NCI-H1694 (cell line): ENCODE results near the gene VWF.
"Not testable (repeated sequence)": the region's sequence is repeated elsewhere in the genome, so short reads cannot be mapped to it uniquely, and the experiment has no call there.

Experiments
- DNase-seq: peaks from one replicate; lab custom pipeline; 2025; lab: John Stamatoyannopoulos, UW

VWF gene

DNA sequence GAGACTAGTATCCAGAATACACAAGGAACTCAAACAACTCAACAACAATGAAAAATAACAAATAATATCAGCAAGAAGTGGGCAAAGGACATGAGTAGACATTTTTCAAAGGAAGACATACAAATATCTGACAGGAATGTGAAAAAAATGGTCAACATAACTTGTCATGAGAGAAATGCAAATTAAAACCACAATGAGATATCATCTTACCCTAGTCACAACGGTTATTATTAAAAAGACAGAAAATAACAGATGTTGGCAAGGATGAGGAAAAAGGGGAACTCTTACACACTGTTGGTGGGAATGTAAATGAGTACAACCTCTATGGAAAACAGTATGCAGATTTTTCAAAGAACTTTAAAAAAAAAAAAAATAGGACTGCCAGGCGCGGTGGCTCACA lies 20.4 kb downstream of the VWF start:
- no peak for DNase-seq

DNA sequence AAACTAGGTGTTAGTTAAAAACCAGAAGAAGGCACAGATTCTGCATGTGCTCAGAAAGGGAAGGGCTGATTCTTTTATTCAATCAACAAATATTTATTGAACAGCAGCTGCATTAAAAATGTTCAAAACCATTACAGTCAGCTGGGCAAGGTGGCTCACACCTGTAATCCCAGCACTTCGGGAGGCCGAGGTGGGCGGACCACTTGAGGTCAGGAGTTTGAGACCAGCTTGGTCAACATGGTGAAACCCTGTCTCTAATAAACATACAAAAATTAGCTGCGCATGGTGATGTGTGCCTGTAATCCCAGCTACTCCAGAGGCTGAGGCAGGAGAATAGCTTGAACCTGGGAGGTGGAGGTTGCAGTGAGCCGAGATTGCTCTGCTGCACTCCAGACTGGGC lies 22.4 kb downstream of the VWF start:
- DNase-seq: not testable (repeated sequence)

DNA sequence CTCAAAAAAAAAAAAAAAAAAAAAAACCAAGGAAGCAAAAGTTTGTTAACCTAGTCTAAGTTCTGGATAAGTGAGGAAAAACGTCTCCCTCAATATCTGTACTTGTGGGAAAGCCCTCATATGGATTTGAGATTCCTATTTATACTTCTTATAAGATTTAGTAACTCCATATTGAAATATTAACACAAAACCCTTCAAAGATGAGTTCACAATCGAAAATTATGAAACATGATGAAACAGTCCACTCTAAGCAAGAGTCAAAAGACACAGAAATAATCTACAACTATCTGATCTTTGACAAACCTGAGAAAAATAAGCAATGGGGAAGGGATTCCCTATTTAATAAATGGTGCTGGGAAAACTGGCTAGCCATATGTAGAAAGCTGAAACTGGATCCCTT lies 25.2 kb downstream of the VWF start:
- no peak for DNase-seq

DNA sequence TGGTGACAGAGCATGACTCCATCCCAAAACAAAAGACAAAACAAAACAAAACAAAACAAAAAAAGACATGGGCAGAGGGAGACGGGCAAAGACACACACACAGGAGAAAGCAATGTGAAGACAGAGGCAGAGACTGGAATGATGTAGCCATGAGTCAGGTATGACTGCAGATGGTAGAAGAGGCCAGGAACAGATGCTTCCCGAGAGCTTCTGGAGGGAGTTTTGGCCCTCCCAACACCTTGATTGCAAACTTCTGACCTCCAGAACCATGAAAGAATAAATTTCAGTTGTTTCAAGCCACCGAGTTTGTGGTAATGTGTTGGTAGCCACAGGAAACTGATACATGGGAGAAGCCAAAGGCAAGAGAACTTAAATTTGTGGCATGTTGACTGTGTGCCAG lies 27.1 kb downstream of the VWF start:
- DNase-seq: no peak

DNA sequence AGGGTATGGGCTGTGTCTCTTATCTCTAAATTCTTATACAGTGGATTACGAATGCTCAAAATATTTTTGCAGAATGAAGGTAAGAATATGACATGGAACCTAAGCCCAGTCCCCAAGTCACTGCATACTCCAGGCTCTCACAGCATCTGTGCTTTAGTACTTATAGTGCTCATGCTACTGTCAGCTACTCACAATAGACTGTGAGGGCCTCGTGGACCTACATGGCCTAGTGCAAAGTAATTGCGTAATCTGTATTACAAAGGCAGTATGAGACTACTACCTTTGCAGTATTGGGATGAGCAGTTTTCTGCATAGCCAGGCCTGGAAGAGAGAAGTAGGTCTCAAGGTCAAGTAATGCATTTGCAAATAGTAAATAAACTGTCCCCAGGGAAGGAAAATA lies 27.9 kb downstream of the VWF start:
- no peak for DNase-seq

DNA sequence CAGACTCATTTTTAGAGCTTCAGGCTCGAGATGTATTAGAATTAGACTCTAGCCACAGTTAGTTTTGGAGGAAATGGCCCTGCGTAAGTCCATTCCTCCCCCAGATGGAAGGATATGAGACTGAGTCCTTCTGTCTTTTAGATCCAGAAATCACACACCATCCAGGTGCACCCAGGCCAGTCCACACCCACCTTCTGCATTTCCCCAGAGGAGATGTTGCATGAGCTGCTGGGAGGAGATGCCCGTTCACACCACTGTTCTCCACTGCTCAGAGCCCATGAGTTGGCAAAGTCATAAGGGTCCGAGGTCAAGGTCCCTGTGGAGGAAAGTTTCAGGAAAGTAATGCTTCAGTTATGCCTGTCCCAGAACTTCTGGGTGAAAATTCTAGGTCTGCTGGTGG lies 29.2 kb downstream of the VWF start:
- DNase-seq: no peak

DNA sequence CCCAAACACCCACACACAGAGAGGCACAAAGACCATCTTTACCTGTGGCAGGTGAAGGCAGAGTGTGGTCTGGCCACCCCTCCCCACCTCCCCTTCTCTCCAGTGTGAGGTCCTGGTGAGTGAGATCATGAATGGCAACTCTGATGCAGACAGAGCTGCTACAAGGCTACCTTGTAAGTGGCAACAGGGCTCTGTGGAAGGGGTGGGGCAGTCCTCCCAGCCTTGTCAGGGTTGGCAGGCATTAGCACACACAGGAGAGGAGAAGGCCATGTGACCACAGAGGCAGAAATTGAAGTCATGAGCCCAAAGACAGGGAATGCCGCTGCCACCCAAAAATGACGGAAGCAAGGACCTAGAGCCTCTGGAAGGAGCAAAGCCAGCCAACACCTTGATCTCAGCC lies 30.7 kb downstream of the VWF start:
- no peak for DNase-seq

DNA sequence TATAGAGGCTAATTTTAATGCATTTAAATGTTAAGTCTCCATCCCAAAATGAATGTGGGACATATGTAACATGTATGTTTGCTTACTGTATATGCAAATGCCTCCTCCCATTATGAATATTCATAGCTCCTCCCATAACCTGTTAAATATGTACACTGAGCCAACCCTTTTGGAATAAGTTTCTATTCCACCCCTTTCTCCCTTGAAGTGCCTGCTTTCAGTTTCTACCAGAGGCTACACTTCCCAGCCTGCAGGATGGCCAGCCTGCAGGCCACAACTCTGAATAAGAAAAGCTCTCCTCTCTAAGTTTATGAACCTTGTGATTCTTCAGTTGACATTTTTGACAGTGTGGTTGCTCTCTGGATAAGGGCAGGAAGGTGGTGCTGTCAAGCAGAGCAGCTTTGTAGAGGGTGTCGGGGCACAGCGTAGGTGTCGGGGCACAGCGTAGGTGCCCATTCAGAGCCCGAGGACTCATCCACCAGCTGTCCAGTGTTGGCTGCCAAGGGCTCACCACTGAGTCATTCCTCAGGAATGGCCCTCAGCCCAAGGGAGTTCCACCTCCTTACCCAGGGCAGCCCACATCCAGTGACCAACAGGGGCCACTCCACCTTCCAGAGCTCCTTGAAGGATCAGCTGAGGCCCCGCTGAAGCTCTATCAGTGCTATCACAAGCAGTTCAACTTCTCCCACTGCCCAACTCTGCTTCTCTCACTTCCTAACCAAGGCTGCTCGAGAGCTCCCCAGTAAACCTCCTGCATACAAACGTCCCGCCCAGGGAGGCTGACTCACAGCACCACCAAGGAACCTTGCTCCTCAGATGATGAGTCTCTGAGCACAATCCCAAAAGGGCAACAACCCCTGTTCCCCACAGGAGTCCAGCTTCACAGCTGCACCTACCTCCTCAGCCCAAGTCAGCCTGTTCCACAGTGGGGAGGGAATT lies 31.4 kb downstream of the VWF start:
- DNase-seq: no peak

DNA sequence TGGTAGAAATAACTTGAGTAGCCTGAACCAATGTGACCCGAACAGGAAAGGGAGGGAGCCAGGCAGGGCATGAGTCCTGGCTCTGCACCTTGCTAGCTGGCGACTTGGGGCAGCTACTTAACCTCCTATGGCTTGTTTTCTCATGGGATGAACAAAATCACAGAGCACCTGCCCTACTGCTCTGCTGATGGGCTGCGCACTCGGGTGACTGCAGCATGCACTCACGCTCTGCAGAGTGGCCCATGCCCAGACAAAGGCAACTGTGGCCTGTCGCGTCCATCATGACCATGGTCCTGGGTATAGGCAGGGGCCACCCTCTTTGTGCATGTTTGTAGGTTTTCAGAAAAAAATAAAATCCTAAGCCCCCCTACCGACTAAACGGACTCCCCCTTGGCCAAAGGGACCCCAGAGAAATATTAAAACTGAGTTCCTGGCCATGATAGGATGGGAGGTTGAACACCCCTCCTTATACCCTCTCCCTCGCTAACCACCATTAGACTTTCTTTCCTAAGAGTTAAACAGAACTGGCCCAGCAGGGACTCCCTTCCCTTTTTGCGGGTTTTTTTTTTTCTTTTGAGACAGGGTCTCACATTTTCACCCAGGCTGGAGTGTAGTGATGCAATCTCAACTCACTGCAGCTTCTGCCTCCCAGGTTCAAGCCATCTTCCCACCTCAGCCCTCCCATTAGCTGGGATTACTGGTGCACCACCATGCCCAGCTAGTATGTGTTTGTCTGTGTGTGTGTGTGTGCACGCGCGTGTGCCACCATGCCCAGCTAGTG lies 32.5 kb downstream of the VWF start:
- DNase-seq: no peak

DNA sequence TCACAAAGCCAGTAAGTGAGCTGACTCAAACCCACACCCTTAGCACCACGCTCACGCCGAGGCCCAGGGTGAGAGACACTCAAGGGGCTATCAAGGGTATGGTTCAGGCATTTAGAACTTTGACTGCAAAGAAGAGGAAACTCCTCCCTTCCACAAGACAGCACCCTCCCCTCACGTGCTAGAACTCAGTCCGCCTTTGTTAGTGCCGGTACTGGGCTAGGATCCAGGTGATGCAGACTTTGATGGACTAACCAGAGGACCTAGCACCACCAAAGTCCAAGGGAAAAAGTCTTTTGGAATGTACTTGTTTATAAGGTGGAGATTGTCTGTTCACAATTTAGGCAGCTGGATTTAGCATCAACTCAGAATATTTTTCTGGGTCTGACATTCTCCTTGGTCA lies 33.7 kb downstream of the VWF start:
- no peak for DNase-seq

DNA sequence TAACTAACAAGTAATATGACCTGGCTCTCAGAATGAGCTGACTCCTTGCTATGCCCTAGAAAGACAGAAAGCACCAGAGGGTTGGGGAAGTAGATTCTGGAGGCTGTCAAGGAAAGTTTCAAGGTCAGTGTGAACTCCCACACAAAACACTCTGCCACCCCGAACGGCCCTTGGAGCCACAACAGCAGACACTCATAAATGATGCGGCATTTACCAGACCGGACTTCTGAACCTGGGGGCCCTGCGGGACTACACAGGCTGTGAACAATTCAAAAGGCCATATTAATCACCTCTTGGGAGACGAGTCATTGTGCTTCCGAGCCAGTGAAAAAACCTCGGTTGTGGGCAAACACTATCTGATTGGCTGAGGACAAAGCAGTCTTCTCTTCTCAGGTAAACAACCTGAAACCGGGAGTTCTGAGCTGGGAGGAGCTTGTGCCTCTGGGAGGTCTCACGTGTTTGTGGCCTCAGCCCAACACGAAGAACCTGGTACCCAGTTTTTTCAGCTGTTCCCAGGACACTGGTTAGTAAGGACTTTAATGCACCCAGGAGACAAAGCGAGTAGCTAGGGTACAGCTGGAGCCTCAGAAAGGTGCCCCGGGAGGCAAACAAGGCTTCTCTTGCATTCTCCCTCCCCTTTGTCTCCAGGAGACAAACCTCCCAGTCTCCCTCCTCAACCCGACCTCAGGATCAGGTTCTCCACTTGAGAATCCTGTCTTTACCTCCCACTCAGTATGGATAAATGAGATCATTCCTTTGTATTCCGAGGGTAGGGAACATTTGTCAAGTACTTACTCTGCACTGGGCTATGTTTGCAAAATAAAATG lies 35.3 kb downstream of the VWF start:
- no peak for DNase-seq

DNA sequence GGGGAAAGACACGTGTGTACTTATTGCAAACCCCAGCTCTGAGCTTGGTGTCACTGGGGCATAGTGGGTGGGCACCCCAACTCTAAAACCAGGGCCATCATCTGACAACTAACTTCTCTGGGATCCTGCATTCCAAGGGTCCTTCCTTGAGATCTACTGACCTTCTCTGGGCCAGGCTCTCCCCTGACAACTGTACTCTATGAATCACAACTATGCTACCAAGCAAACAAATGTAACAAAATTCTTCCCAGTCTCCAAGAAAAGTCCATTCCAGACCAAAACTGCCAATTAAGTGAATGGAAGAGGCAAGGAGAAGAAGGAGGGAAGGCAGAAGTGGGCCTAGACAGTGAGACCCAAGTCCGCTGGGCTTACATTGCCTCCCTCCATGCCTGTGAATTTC lies 38.2 kb downstream of the VWF start:
- no peak for DNase-seq

DNA sequence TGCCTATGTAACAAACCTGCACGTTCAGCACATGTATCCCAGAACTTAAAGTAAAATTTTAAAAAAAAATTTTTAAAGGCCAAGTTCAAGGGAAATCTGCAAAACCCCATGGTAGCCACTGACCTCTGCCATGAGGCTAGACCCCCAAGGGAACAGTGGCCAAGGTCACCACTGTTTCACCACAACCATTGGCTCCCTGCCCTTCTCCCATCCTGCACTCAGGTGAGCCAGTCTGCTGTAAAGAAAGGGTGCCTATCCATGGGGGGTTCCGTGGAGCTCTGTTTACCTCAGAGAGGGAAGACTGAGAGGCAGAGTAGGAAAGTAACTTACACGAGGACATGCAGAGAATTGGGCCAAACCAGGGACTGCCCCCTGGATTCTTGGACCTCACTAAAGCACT lies 38.6 kb downstream of the VWF start:
- no peak for DNase-seq

DNA sequence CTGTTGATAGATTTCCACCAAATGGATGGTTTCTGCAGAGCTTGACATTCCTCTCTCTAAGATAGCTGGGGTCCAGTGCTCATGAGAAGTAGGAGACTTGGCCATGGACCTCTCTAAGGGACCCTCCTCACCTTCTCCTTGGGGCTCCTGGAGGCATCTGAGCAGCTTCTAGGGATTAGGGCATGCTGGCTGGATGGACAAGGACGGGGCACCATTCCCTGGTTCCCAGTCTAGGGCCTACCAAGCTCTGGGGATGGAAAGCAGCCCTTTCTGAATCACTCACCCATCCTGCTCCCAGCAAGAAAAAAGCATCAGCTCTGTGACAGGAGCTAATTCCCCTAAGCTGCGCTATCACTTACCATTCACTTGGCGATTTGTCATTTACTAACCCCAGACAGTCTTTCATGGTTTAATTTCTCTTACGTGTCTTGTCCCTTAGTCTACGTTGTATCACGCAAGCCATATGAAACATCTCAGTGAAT lies 39.5 kb downstream of the VWF start:
- no peak for DNase-seq

DNA sequence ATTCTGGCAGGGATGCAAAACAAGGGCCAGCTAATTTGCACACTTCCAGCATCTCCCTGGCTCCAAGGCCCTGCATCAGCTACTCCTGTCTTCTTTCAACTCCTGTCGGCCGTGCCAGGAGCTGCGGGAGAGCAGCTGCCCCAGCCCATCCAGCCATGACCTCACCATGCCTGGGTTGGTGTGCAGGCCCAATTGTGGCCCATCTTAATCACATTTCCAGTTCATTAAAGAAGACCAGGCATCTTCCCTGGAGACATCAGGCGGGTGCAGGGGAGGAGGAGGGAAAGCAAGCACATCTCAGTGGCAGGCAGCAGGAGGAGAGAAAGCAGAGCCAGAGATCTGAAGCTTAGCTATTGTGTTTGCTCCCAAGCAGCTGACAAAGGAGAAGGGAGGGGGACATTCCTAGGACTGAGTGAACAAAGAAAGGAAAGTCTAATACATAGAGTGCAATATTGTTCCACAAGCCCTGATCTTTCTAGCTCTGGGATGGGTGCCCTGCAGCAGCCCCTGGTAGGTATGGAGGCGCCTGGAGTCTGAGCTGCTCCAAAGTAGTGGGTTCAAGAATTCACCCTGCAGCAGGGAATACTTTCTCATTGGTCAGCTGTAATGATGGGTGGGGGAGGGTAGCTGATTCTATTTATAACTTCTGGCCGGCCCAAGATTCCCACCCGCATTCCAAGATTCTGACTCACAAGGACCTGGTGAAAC lies 40.1 kb downstream of the VWF start:
- DNase-seq: no peak

DNA sequence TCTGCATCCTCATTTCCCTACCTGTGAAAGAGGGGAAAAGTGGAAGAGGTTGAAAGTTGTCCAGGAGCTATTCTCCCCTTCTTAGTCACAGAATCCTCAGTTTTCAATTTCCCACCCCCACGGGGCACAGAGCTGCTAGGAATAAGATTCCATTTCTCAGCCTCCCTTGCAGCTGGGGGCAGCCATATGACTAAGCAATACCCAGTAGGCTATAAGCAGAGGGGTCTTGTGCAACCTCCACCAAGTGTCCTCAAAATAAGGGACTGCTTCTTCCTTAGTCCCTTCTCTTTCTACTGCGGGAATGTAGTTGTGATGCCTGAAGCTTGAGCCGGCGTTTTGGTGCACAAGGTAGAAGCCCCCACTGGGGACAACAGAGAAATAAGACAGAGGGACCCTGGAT lies 40.9 kb downstream of the VWF start:
- no peak for DNase-seq

DNA sequence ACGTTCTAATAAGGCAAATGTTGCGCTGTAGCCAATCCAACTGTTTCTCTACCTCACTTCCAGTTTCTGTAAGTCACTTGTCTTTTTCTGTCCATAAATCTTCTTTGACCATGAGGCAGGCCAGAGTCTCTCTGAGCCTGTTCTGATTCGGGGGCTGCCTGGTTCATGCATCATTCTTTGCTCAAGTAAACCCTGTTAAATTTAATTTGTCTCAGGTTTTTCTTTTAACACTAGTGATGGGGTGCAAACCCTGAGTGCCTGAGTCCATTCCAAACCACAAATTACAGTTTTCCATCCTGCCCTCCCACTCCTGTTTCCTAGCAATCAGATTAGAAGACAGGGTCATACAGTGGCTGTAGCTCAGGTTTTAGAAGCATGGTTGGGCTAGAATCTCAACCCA lies 41.9 kb downstream of the VWF start:
- no peak for DNase-seq

DNA sequence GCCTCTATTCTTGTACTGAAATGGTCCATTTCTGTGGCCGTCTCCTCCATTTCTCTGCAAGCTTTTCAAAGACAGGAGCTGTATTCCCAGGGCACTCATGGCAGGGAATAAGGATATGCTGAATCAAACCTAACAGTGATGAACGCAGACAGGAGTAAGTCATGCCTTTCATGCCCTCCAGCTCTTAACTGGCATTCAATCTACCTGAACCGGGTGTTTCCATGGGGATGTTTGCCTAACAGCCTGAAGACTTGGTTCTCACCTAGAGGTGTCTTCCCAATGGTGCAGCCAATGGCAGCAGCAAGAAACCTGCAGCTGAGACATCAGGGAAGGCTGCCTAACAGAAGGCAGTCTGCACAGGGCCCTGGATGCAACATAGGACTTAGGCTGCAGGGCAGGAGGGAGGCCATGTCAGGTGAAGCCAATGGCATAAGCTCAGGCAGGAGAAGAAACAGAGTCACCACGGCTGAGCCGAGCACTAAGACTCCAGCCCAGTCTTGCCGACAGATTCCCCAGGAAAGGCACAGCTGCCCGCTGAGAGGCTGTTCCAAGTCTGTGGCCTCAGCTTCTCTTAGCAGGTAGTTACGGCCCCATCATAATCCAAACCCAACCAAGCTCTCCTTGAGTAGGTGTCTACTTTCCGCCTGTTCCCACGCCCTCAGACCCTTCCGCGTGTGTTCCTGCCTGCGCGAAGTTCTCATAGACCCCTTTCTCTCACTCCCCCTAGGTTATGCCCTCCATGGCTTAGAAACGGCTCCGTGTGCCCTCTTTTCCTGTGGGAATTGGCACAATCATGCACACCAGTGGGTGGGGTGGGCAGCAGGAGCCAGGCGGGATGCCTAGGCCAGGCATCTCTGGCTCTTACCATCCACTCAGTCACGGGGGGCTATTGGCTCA lies 44.1 kb downstream of the VWF start:
- DNase-seq: no peak

DNA sequence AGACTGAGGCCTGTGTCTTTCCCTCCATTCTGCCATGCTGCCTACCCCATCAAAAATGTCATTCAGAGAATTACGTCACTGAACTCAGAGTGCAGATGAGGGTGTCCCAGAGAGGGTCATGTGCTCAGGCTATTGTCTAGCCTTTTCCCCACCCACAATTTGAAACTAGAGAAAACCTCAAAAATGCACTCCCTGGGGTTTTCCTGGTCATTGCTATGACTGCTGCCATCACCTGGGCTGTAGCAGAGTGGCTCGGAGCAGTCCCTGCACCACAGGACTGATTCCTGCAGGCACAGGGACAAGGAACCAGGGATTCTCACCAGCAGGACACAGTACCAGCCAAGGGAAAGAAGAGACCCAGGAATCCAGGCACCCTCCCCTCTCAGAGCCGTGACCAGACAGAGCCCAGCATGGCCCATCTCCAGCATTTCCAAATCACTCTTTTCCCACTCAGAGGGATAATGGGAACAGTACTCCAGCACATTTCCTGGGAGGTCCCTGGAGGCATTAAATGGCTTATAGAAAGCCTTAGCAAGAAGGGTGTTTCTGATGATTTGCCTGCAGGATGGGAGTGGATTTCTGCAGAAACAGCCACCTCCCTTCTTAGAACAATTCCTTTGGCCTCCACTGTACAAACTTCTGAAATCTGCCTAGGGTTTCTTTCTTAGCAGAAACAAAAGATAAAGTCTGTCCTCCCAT lies 45.9 kb downstream of the VWF start:
- no peak for DNase-seq

DNA sequence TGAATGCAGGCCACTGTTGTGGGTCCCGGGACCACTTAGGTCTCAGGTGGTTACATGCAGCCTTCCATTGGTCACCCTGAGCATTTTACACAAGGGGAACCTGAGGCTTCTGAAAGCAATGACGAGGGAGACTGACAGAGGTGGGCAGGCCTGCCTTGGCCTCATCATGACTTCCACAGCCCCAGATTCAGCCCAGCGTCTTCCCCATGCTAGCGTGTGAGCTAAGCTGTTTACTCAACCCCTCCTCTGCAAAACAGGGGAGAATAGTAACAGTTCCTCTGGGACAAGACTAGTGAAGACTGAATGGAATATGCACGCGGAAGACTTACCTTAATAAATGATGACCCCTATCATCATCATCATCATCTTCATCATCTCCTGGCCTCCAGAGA lies 46.8 kb downstream of the VWF start:
- no peak for DNase-seq
